ENCODE measurements around the gene IGF2BP2. TPM values are rescaled to one million over a fixed set of nuclear protein-coding genes. Genes with fewer than 3 reads are reported as not detected.

Gene IGF2BP2
- total RNA-seq, 1 experiment from 2014 or later = 133 TPM

- H3K36me3 Mint-ChIP-seq = no peaks in the 10 kb centered on the region
- TF ChIP-seq IRF2 (CRISPR knock-in tag; IDR thresholded peaks at IDR 0.05; ENCODE audit: borderline replicate concordance, low read depth) (no peak), ZNF317 (CRISPR knock-in tag; IDR thresholded peaks at IDR 0.05; ENCODE audit: borderline replicate concordance, low read depth) (no peak), ZNF138 (CRISPR knock-in tag; conservative IDR thresholded peaks at IDR 0.05) (no peak)
- DNase-seq (ENCODE audit: low spot score) (no peak), ATAC-seq (peak; percentile 85)
- H3K4me1 Mint-ChIP-seq = peaks cover 22% of the 10 kb centered on the region
- H3K27me3 Mint-ChIP-seq (ENCODE audit: low read depth) = no peaks in the 10 kb centered on the region; the same call in 1 of the 2 replicates
- H3K4me3 Mint-ChIP-seq = no peak overlapping the region
- ChIA-PET CTCF (interaction anchor here (0.6 to 3.0 kb wide), 14 partner anchors 10 to 414 kb away, joined by 3 to 20 read pairs (median 4); no protein-coding TSS in a partner anchor), POLR2A (interaction anchor here (0.6 kb wide), 1 partner anchor 186 kb away, joined by 3 read pairs; no protein-coding TSS in a partner anchor)
- no peaks in the 10 kb centered on the region for H3K9me3 Mint-ChIP-seq
- no peak overlapping the region for H3K27ac Mint-ChIP-seq
These were observed 21.2 kb upstream of the IGF2BP2 start for GRCh38 chr3:185846037-185846436.

DNA sequence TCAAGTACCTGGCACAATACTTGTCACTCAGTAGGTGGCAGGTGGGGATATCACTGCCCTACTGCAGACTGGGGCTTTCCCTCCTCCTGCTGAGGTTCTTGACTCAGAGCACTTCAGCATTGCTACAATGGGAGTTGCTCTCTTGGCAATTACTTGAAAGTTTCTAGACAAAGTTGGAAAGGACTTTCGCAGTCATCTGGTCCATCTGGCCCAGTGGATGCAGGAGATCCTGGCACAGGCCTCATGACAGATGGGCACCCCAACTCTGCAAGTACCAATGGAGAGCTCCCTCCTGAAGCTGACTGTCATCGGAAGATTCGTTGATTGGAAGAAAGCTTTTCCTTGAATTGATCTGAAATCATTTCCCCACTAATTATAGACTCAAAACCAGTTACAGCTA, 19.2 kb upstream of the IGF2BP2 start:
- Mint-ChIP-seq H3K4me1 (peaks cover 22% of the 10 kb centered on the region), H3K27ac (no peak overlapping the region), H3K9me3 (no peaks in the 10 kb centered on the region), H3K27me3 (ENCODE audit: low read depth) (no peaks in the 10 kb centered on the region; the same call in 1 of the 2 replicates), H3K36me3 (no peaks in the 10 kb centered on the region), H3K4me3 (no peak overlapping the region)
- ChIA-PET POLR2A (no interaction called here), CTCF (interaction anchor here (1.2 to 3.0 kb wide), 2 partner anchors 75 to 183 kb away, joined by 4 to 20 read pairs; no protein-coding TSS in a partner anchor)
- no peak for DNase-seq (ENCODE audit: low spot score)
- ATAC-seq = no peak
- TF ChIP-seq CTCF (IDR thresholded peaks at IDR 0.05) (no peak), ZNF138 (CRISPR knock-in tag; conservative IDR thresholded peaks at IDR 0.05) (no peak), ZBTB21 (CRISPR knock-in tag; IDR thresholded peaks at IDR 0.05; ENCODE audit: borderline replicate concordance) (no peak), SP1 (CRISPR knock-in tag; conservative IDR thresholded peaks at IDR 0.05) (no peak)

DNA sequence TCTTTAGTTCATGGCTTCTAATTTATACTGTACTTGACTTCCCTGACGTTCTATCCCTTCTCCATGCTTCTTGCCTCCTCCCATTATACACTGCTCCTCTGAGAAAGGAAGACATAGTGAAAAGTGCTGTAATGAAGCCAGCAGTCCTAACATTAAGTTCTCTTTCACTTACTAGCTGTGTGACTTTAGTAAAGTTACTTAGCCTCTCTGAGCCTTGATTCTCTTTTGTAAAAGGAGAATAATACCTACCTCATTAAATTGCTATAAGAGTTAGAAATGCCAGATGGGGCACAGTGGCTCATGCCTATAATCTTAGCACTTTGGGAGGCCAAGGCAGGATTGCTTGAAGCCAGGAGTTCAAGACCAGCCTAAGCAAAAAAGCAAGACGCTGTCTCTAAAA, 18.8 kb upstream of the IGF2BP2 start:
- ATAC-seq (no peak), DNase-seq (ENCODE audit: low spot score) (no peak)
- POLR2A ChIA-PET = no interaction called here
- no peaks in the 10 kb centered on the region for H3K36me3 Mint-ChIP-seq
- no peaks in the 10 kb centered on the region for H3K9me3 Mint-ChIP-seq
- CTCF ChIA-PET = interaction anchor here (3.0 kb wide), 1 partner anchor 183 kb away, joined by 20 read pairs; no protein-coding TSS in a partner anchor
- no peak for TF ChIP-seq TCF7 (CRISPR knock-in tag; IDR thresholded peaks at IDR 0.05; ENCODE audit: low read depth)
- no peak for TF ChIP-seq NR1H2 (CRISPR knock-in tag; IDR thresholded peaks at IDR 0.05)
- no peak for TF ChIP-seq ZNF317 (CRISPR knock-in tag; IDR thresholded peaks at IDR 0.05; ENCODE audit: borderline replicate concordance, low read depth)
- TF ChIP-seq, protein P1, sequence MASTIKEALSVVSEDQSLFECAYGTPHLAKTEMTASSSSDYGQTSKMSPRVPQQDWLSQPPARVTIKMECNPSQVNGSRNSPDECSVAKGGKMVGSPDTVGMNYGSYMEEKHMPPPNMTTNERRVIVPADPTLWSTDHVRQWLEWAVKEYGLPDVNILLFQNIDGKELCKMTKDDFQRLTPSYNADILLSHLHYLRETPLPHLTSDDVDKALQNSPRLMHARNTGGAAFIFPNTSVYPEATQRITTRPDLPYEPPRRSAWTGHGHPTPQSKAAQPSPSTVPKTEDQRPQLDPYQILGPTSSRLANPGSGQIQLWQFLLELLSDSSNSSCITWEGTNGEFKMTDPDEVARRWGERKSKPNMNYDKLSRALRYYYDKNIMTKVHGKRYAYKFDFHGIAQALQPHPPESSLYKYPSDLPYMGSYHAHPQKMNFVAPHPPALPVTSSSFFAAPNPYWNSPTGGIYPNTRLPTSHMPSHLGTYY (CRISPR knock-in tag; IDR thresholded peaks at IDR 0.05) = no peak
- TF ChIP-seq ZNF263 (CRISPR knock-in tag; IDR thresholded peaks at IDR 0.05; ENCODE audit: low read depth) = no peak
- TF ChIP-seq ZNF219 (CRISPR knock-in tag; IDR thresholded peaks at IDR 0.05; ENCODE audit: borderline replicate concordance) = no peak
- TF ChIP-seq ZNF532 (CRISPR knock-in tag; IDR thresholded peaks at IDR 0.05; ENCODE audit: borderline replicate concordance) = no peak
- TF ChIP-seq, protein P2, sequence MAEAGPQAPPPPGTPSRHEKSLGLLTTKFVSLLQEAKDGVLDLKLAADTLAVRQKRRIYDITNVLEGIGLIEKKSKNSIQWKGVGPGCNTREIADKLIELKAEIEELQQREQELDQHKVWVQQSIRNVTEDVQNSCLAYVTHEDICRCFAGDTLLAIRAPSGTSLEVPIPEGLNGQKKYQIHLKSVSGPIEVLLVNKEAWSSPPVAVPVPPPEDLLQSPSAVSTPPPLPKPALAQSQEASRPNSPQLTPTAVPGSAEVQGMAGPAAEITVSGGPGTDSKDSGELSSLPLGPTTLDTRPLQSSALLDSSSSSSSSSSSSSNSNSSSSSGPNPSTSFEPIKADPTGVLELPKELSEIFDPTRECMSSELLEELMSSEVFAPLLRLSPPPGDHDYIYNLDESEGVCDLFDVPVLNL (CRISPR knock-in tag; IDR thresholded peaks at IDR 0.05; ENCODE audit: borderline replicate concordance, low read depth) = no peak
- no peaks in the 10 kb centered on the region; the same call in 1 of the 2 replicates for H3K27me3 Mint-ChIP-seq (ENCODE audit: low read depth)
- H3K27ac Mint-ChIP-seq = no peak overlapping the region
- H3K4me1 Mint-ChIP-seq = peaks cover 22% of the 10 kb centered on the region
- H3K4me3 Mint-ChIP-seq = no peak overlapping the region

All from WTC11 (cell line).